Stimulated activated CD4-positive, alpha-beta T cell treated with anti-CD3 and anti-CD28 coated beads, TNF-alpha, amount 100 ng/mL, for 24 hours (primary cell): Measurements from ENCODE around the gene AFAP1.

Experiments used
- DNase-seq, 3 experiments: peaks; one replicate each; pipeline ENCODE4 v3.0.0-alpha.2; 2020; ENCODE audit warnings: low read depth in 3 of 3

AFAP1 gene

DNA sequence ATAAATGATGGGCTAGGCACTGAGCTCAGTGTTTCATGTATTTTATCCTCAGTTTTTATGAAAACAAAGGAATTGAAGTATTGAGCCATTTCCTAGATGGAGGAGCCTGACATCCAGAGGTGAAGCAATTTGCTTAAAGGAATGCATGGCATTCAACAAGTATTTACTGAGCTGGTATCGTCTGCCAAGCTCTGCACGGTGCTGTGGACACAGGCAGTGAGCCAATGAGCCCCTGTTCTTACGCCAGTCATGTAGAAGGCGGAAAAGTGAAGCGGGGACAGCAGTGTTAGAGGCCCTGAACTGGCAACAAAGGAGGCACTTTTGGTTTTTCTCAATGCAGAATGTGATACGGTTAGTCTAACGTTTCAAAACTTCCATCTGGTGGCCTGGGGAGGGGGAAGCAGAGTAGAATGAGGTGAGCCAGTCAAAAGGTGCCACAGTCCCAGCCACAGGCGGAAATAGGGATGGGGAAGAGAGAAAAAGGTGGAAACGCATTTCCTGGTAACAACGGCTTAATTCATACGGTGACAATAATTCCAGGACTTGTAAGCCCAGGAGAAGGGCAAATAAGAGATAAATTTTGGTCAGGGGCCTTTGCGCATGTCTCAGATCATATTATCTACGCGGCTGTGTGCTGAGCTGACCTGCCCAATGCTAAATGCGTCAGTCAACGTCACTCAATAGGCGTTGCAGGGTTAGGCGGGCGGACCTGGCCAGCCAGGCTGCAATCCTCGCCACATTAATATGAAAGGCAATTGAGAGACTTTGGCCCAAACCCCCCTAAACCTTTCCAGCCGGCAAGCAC lies 133.9 kb downstream of the AFAP1 start:
- no peak for DNase-seq

DNA sequence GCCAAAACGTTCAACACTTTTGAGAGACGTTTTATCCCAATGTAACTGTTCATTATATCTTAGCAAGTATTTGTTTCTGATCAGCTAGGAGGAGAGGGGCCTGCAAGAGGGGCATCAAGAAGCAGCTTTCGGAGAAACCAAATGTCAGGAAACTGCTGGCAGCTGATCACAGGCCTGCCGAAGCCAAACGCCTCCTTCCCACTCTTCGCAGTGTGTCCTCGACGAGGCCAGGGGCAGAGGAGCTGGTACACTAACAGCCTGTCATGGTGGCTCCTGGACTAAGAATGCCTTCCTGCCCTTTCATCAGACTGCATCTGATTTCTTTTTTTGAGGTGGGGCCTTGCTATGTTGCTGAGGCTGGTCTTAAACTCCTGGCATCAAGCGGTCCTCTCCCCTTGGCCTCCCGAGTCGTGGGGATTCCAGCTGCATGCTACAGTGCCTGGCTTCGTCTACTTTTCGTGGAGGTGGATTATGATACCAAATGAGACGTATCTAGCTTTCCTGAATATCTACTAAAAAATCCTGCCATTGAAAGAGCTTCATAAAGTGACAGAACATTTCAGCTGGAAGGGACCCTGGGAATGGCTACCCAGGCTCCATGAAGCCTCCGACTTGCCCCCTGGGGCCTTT lies 134.8 kb downstream of the AFAP1 start:
- no peak for DNase-seq

- DNase-seq = peak; percentile 68 to 83 (median 77)
Measured at GRCh38 chr4:7803992-7804755, 135.5 kb downstream of the AFAP1 start.

GRCh38 chr4:7803371-7803770 lies 136.3 kb downstream of the AFAP1 start:
- DNase-seq = no peak

GRCh38 chr4:7802093-7802726 lies 137.5 kb downstream of the AFAP1 start:
- peak; percentile 59 to 82 (median 75) for DNase-seq

DNA sequence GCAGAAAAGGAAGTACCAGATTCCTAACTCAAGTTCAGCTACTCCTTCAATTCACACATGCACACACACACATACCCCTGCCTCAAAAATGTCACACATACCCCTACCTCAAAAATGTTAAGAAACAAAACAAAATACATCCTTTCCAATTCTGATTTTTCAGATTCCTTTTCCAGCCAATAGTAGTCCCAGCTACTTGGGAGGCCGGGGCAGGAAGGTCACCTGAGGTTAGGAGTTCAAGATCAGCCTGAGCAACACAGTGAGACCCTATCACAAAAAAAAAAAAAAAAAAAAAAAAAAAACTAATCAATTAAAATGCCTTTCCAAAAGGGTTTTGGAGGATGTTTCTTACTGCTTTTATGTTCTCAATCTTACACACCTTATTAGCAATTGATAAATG lies 138.0 kb downstream of the AFAP1 start:
- DNase-seq = no peak

GRCh38 chr4:7801001-7801400 lies 138.7 kb downstream of the AFAP1 start:
- DNase-seq = no peak

GRCh38 chr4:7800410-7800809 lies 139.3 kb downstream of the AFAP1 start:
- no peak for DNase-seq

DNA sequence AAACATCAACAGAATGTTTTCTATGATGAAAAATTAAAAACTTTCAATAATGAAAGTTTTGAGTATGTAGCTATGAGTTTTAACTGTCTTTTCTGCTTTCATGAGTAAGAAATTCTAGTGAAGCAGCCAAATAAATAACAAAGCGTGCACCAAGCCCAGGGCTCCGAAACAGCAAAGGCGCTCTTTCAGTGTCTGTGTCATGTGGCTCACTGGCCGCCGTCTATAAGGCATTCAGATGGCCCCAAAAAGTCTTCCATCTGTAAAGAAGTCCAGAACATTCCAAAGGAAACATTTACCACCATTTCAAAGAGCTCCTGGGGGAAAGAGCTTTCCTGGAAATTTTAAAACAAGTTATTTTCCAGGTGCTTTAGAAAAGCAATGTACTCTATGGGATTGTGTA lies 139.9 kb downstream of the AFAP1 start:
- DNase-seq = no peak

GRCh38 chr4:7799306-7799705 lies 140.4 kb downstream of the AFAP1 start:
- no peak for DNase-seq

- no peak for DNase-seq
Measured at GRCh38 chr4:7798178-7798995, 141.3 kb downstream of the AFAP1 start.

DNA sequence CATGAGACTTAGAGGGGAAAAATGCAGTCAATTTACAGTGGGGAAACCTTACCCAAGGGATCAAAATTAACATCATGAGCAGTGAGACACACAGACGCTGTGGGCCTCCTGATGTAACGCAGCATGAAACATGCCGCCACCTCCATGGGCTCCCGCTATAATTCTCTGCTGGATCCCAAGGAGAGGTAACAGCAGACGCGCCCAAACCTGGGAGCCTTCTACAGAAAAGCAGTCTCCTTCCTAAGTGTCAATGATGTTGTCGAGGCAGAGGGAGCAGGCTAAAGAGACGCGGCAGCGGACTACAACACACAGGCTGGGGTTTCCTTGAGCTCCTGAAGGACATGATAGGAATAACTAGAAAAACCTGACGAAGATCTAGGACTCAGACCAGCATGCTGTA lies 142.3 kb downstream of the AFAP1 start:
- no peak for DNase-seq

- DNase-seq = no peak
Measured at GRCh38 chr4:7795983-7796382, 143.7 kb downstream of the AFAP1 start.

GRCh38 chr4:7793186-7793585 lies 146.5 kb downstream of the AFAP1 start:
- DNase-seq = no peak

GRCh38 chr4:7792616-7793015 lies 147.0 kb downstream of the AFAP1 start:
- DNase-seq = no peak

- DNase-seq = no peak
Measured at GRCh38 chr4:7790999-7791398, 148.7 kb downstream of the AFAP1 start.

- DNase-seq = no peak
Measured at GRCh38 chr4:7790023-7790422, 149.6 kb downstream of the AFAP1 start.

DNA sequence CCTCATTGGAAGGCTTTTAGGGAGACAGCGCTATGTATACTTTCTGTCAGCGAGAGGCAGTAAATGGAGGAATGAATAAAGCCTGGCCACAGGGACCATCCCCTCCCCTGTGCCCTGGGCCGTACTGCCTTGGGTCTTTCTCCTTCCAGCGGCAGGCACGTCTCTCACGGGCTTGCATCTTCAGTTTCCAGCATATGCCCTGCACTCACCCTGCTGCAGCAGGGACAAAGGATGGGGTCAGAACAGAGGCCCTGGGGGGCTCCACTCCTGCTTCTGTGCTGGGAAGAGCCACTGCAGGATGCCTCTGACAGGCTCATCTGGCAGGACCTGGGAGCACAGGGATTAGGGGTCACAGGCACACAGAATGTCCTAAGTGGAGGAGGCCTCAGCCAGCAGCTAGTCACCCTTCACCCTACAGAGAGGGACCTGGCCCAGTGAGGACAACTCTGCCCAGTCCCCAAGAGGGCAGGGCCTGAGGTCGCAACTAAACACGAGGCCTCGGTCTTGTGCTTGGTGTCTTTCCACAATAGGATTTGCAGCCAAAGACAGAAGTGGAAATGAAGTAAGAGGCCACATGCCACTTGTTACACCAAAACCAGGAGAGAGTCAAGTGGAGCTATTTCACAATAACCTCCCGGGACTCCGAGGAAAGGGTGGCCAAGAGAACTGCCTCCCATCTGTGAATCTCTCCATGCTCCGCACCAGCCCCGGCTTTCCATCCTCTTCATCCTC lies 150.8 kb downstream of the AFAP1 start:
- no peak for DNase-seq

GRCh38 chr4:7788193-7788592 lies 151.5 kb downstream of the AFAP1 start:
- DNase-seq = no peak

- DNase-seq = no peak
Measured at GRCh38 chr4:7787681-7788141, 151.9 kb downstream of the AFAP1 start.

GRCh38 chr4:7787067-7787466 lies 152.6 kb downstream of the AFAP1 start:
- DNase-seq = no peak
